ENCODE data around the gene TSPYL4.

- TF ChIP-seq POLR2A (IDR thresholded peaks at IDR 0.05; ENCODE audit: low read depth, low read length) (no peak), POLR2AphosphoS5 (IDR thresholded peaks at IDR 0.05; ENCODE audit: low read depth, low read length) (no peak), TAF1 (IDR thresholded peaks at IDR 0.05; ENCODE audit: low read depth, low read length) (no peak), POU2F2 (IDR thresholded peaks at IDR 0.05; ENCODE audit: low read depth, low read length) (no peak), SPI1 (IDR thresholded peaks at IDR 0.05; ENCODE audit: low read depth, low read length) (no peak)
Observed at GRCh38 chr6:116239856-116240255, 14.0 kb downstream of the TSPYL4 start.
